Fibroblast of skin of back (primary cell): ENCODE data around the gene GLTP.

ENCODE experiments used
- DNase-seq: peaks from one replicate; pipeline ENCODE4 v3.0.0-alpha.2; 2013

Gene GLTP

DNA sequence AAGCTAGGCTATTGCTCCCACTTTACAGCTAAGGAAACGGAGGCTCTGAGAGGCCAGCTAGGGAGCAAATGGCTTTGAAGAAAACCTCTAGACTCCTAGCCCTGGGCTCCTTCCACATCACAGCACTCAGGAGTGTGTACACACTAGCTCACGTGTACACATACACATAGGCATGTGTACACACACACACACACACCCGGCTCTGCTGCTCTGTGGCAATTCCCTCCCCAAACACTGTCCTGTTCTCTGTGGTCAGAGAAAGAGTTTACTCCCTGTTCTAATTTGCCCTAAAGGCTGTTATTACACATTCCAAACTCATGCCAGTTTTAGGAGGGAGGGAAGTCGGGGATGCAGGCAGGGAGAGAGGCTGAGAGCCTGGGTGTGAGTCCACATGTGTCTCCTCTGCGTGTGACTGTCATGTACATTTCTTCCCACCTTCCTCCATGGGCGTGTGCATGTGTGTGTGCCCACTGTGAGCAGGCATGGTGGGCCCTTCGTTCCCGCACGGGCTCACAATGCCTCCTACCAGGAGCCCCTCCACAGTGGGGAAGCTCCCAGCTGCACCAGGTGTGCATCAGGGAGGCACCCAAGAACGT lies 61.3 kb downstream of the GLTP start:
- DNase-seq, result peak; percentile 55

DNA sequence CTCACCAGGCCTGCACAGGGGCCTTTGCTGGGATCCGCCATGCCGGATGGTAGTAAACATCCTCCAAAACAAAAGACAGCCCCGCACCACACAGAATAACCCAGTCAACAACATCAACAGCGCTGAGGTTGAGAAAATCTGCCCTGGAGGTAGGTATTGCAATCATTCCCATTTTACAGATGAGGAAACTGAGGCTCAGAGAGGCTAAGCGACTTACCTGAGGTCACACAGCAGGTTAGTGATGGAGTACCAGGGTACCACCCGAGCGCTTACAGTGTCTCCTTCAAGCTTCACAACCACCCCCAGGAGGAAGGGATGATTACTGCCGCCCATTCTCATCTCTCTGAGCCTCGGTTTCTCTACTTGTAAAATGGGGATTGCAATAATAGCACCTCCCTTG lies 62.1 kb downstream of the GLTP start:
- DNase-seq, result no peak

DNA sequence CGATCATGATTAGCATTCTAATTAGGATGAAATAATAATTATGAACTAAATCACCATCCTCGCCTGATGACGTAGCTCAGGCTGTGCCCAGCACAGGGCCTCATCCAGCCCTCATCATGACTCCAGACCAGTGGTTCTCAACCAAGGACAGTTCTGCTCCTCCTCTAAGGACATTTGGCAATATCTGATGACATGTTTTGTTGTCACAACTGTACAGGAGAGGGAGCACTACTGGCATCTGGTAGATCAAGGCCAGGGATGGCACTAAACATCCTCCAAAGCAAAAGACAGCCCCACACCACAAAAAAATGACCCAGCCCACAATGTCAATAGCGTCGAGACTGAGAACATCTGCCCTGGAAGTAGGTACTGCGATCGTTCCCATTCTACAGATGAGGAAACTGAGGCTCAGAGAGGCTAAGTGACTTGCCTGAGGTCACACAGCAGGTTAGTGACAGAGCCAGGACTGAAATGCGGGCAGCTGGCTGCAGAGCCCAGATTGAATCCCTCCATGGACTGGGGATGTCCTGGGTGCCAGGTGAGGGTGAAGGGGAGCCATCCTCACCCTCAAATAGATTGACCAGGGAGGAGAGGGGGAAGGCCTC lies 62.6 kb downstream of the GLTP start:
- DNase-seq, result no peak

DNA sequence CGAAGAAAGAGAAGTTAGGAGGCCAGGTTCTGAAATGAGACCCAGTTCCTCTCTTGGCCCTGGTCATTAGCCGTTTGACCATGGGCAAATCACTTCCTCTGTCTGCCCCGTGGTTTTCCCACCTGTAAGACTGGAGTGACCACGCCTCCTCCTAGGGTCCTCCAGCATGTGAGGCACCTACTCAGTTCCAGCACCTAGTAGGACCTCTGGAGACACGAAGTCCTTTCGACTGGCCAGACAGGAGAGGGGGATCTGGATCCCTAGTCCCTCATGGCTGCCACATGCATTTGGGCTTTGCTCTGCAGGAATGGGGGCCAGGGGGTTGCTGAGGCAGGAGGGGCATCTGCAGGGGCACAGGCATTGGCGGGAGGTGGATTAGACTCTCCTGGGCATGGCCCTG lies 63.5 kb downstream of the GLTP start:
- DNase-seq, result no peak

DNA sequence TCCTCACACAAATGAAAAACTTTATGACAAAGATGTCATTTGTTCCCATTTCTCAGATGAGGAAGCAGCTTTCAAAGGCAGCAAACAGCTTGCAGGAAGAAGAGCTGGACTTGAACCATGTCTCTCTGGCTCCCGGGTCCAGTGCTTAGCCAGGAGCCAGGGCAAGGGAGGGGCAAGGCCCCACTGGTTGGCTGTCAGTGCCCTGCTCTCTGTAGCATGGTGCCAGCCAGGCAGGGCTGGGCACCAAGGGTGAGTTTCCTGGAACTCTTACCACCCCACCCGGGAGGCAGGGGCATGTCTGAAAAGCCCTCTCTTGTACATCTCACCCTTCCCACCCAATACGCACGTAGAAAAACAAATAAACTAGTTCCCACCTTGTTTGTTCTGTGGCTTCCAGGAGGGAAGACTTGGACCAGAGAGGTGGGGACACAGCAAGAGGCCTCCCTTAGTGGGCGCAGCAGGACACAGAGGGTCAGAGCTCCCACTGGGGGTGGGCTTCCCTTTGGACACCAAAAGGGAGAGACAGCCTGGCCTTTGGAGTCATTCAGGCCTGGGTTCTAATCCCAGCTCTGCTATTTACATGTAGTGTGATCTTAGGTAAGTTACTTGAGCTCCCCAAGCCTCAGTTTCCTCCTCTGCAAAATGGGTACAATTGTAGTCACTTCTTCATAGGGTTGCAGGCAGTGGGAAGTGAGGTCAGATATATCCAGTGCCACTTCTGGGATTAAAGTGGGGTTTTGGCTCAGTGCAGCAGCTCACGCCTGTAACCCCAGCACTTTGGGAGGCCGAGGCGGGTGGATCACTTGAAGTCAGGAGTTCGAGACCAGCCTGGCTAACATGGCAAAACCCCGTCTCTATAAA lies 64.4 kb downstream of the GLTP start:
- DNase-seq, result no peak

DNA sequence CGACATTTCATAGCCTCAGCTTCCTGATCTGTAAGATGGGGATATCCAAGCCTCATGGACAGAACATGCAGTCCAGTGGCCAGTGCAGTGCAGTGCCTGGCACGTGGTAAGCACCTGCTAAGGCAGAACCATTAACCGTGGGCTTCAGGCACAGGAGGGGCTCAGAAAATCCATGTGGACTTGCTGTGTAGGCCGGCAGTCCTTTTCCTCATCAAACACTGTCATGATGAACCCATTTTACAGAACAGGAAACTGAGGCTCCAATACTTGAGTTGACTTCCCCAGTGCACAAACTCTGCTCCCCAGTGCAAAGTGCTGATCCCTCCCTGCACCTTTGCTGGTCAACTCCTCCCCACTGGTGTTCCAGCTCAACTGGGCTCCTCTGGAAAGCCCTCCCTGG lies 65.1 kb downstream of the GLTP start:
- DNase-seq, result no peak

DNA sequence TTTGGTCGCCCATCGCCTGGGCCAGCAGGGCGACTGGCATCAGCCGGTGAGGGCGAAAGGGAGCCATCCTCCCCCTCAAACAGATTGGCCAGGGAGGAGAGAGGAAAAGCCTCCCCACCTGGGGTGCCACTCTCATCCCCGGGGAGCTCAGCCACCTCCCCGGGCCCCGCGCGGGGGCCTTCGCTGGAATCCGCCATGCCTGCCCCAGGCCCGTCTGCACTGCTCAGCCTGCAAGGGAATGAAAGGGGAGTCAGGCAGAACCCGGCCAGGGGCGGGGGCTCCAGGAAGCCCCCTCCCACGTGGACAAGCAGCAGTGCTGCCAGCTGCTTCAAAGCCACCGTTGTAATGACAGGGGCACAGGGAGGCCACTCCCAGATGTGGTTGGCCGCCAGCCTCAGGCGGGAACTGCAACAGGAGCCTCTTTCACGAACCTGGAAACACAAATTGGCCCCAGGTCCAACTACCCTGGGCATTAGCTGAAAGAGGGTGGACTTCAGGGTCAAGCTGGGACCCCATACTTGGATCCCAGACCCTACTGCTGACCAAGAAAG lies 65.7 kb downstream of the GLTP start:
- no peak for DNase-seq

DNA sequence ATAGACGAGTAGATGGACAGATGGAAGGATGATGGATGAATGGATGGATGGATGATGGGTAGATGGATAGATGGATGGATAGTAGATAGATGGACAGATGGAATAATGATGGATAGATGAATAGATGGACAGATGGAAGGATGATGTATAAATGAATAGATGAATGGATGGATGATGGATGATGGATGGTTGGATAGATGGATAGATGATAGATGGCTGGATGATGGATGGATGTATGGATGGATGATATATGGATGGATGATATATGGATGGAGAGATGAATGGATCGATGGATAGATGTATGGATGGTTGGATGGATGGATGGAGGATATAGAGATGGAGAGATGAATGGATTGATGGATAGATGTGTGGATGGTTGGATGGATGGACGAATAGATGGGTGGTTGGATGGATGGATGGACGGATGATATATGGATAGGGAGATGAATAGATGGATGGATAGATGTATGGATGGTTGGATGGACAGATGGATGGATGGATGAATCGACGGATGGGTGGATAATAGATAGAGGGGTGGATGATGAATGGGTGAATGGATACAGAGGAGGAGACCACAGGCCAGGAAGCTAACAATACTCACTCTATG lies 66.4 kb downstream of the GLTP start:
- no peak for DNase-seq

DNA sequence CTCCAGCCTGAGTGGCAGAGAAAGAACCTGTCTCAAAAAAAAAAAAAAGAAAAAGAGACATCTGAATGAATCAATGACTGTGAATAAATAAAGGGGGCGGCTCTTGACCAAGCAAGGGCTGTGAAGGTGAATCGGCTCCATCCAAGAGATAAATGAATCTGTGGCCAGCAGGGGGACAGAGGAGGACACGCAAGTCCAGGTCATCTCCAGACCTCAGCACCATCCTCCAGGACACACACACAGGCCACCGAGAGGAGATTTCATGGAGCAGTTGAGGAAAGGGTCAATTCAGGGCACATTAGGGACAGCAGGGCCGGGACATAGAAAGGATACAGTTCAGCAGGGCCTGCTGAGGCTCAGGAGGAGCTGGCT lies 68.7 kb downstream of the GLTP start:
- DNase-seq, result no peak

DNA sequence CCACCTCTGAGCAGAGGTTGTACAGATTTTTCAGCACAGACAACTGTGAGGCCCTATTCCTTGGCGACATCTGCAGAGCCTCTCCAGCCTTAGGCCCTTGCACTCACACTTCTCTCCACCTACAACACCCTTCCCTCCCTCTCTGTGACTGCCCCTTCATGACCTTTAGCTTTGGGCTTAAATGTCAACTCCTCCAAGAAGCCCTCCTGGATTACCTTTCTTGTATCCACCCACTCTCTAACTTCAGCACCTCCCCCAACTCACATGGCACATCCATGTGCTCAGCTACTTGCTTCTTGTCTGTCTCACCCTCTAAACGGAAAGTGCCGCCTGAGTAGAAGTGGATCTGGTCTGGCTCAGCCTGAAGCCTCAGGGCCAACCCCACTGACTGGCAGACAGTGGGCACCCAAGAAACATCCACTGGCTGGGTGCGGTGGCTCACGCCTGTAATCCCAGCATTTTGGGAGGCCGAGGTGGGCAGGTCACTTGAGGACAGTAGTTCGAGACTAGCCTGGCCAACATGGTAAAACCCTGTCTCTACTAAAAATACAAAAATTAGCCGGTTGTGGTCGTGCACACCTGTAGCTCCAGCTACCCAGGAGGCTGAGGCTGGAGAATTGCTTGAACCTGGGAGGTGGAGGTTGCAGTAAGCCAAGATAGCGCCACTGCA lies 69.3 kb downstream of the GLTP start:
- DNase-seq, result no peak

DNA sequence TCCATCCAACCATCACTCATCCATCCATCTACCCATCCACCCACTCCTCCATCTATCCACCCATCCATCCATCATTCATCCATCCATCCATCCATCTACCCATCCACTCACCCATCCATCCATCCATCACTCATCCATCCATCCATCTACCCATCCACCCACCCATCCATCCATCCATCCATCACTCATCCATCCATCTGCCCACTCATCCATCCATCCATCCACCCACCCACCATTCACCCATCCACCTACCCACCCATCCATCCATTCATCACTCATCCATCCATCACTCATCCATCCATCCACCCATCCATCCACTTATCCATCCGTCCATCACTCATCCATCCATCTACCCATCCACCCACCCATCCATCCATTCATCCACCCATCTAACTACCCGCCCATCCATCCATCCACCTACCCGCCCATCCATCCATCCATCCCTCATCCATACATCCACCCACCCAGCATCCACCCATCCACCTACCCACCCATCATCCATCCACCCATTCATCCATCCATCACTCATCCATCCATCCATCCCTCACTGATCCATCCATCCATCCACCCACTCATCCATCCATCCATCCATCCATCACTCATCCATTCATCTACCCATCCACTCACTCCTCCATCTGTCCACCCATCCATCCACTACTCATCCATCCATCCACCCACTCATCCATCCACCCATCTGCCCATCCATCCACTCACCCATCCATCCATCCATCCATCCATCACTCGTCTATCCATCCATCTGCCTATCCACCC lies 71.3 kb downstream of the GLTP start:
- no peak for DNase-seq

DNA sequence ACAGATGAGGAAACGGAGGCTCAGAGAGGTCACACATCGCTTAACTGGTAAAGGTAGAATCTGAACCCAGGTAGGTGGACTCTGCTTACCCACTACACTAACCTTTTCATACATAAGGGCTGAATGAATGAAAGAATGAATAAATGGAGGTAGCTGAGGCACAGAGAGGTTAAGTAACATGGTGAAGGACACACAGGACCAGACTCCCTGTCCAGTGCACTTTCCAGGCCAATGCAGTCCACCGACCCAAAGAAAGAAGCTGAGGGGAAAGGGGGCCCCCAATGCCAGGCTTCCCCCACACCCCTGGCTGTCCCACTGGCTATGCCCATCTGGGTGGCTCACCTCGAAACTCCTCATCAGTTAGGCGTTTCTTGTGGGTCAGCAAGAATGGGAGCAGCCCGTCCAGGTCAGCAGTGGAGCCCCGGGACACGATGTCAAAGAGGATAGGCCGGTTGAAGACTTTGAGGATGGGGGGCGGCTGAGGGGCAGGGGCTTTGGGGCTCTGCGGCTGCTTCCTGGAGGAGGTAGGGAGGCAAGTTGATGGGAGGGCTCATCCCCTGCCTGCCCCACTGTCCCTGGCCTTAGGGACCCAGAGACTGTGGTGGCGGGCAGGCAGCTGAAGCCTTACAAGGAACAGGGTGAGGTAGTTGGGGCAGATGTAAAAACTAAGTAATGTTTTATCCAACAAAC lies 72.2 kb downstream of the GLTP start:
- no peak for DNase-seq

DNA sequence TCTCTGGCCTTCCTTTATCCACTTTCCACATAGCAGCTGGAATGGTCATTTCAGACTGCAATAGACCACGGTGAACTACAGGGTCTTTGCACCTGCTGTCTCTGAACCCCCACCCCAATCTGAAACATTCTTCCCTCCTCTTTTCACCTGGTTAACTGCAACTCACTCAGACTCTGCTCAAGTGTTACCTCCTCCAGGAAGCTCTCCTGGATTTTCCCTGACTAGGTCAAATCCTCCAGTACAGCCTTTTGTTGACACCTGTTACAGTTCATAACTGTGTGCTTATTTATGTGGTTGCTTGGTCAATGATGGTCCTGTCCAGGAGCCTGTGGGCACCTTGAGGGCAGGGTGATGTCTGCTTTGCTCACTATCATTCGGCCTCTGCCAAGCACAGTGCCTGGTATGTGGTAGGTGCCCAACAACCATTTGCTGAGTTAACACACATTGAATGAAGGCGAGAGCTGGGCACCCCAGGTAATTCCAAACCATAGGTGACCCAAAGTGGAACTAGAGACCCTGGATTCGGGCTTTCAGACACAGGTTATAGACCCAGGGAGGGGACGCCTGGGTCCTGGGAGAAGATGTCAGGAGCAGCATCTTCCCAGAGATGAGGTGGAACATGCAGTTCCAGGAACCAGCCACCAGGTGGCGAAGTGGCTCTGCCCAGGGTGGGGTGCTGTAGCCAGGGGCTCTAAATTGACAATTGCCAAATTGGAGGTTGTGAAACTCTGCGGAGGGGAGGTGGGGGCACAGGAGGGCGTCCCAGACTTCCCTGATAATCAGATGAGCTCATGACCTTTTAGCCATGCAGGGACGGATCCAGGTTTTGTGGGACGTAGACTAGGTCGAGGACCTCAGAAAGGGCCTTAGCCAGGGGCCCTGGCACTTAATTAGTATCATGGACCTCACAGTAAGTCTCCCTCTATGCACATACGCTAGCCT lies 75.2 kb downstream of the GLTP start:
- DNase-seq, result peak; percentile 48

DNA sequence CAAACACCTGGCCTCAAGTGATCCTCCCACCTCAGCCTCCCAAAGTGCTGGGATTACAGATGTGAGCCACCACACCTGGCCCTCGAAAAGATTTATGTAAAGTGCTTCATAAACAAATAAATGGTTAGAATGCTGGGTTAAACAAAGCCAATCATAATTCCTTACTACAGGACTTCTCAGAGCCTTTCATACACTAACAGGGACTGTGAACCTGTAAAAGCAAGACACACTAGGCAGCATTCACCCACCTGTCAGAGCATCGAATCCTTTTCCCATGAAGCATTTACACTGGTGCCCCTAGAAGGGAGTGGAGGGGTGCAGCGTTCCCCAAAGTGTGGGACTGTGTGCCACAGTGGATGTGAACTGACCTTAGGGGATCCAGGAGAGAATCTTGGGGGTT lies 76.7 kb downstream of the GLTP start:
- no peak for DNase-seq

DNA sequence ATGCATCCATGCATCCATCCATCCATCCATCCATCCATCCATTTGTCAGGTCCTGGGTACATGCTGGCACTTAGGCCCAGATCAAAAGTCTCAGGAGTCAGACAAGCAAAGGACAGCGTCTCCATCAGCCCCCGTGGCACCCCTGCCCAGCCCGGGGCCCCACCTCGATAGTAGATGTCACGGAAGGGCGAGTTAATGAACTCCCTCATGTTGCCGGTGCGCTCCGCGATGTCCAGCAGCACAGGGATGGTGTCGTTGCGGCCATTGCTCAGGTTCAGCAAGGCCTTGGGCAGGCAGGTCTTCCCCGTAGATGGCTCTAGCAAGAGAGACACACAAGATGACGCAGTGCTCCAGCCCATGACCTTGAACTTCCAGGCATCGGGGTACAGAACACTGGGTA lies 77.5 kb downstream of the GLTP start:
- no peak for DNase-seq
